ENCODE data around the gene NECTIN4.

NECTIN4 gene

DNA sequence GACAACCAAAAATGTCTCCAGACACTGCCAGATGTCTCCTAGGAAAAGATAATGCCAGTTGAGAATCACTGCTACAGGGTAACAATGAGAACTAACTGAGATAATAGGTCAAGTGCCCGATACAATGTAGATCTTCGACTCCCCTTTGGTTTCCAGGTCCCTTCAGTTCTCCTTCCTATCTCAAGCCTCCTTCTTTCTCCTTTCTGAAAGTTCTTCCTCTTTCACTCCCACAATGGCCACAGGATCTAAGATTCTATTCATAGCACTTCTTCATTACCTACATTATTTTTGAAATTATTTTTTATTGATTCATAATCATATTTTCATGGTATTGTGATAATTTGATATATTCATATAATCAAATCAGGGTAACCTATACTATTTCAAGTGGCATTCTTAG, 22.2 kb upstream of the NECTIN4 start:
- TF ChIP-seq, protein P1, sequence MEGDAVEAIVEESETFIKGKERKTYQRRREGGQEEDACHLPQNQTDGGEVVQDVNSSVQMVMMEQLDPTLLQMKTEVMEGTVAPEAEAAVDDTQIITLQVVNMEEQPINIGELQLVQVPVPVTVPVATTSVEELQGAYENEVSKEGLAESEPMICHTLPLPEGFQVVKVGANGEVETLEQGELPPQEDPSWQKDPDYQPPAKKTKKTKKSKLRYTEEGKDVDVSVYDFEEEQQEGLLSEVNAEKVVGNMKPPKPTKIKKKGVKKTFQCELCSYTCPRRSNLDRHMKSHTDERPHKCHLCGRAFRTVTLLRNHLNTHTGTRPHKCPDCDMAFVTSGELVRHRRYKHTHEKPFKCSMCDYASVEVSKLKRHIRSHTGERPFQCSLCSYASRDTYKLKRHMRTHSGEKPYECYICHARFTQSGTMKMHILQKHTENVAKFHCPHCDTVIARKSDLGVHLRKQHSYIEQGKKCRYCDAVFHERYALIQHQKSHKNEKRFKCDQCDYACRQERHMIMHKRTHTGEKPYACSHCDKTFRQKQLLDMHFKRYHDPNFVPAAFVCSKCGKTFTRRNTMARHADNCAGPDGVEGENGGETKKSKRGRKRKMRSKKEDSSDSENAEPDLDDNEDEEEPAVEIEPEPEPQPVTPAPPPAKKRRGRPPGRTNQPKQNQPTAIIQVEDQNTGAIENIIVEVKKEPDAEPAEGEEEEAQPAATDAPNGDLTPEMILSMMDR (IDR thresholded peaks at IDR 0.05; ENCODE audit: insufficient read depth, low read length, poor library complexity, severe bottlenecking): no peak
- no peak for TF ChIP-seq EZH2phosphoT487 (conservative IDR thresholded peaks at IDR 0.05; ENCODE audit: low read length)
- Histone ChIP-seq H4K20me1 (ENCODE audit: low read depth, low read length) (peaks cover 16% of the 10 kb centered on the region; the same call in 1 of the 2 replicates), H3K79me2 (ENCODE audit: insufficient read depth, low read length) (peaks cover 94% of the 10 kb centered on the region), H3K9me2 (replicated peaks; ENCODE audit: insufficient read depth, low read length) (no peaks in the 10 kb centered on the region), H3K9ac (ENCODE audit: low read length) (no peak overlapping the region), H3K27me3 (ENCODE audit: low read length) (no peaks in the 10 kb centered on the region), H3K4me2 (ENCODE audit: low read depth, low read length, poor library complexity, severe bottlenecking) (no peak overlapping the region), H3K9me3 (ENCODE audit: insufficient read depth, low read length) (no peaks in the 10 kb centered on the region), H3K4me3 (ENCODE audit: insufficient read depth, low read length, poor library complexity, severe bottlenecking) (no peak overlapping the region), H2AFZ (ENCODE audit: low read depth, low read length, severe bottlenecking) (no peak overlapping the region), H3K27ac (ENCODE audit: low read depth, low read length) (no peak overlapping the region), H3K36me3 (ENCODE audit: low read length) (peaks cover 11% of the 10 kb centered on the region; the same call in 1 of the 2 replicates), H3F3A (ENCODE audit: insufficient read depth) (peaks cover 8% of the 10 kb centered on the region; the same call in 1 of the 2 replicates)

- H3K9ac ChIP-seq (ENCODE audit: low read length): no peak overlapping the region
- H3F3A ChIP-seq (ENCODE audit: insufficient read depth): peaks cover 8% of the 10 kb centered on the region; the same call in 1 of the 2 replicates
- H2AFZ ChIP-seq (ENCODE audit: low read depth, low read length, severe bottlenecking): no peak overlapping the region
- TF ChIP-seq, protein P1 (IDR thresholded peaks at IDR 0.05; ENCODE audit: insufficient read depth, low read length, poor library complexity, severe bottlenecking): no peak
- TF ChIP-seq EZH2phosphoT487 (conservative IDR thresholded peaks at IDR 0.05; ENCODE audit: low read length): no peak
- H3K79me2 ChIP-seq (ENCODE audit: insufficient read depth, low read length): peaks cover 94% of the 10 kb centered on the region
- no peak overlapping the region for H3K27ac ChIP-seq (ENCODE audit: low read depth, low read length)
- peaks cover 16% of the 10 kb centered on the region; the same call in 1 of the 2 replicates for H4K20me1 ChIP-seq (ENCODE audit: low read depth, low read length)
- H3K27me3 ChIP-seq (ENCODE audit: low read length): no peaks in the 10 kb centered on the region
- no peak overlapping the region for H3K4me3 ChIP-seq (ENCODE audit: insufficient read depth, low read length, poor library complexity, severe bottlenecking)
- H3K9me2 ChIP-seq (replicated peaks; ENCODE audit: insufficient read depth, low read length): no peaks in the 10 kb centered on the region
- no peaks in the 10 kb centered on the region for H3K9me3 ChIP-seq (ENCODE audit: insufficient read depth, low read length)
- peaks cover 11% of the 10 kb centered on the region; the same call in 1 of the 2 replicates for H3K36me3 ChIP-seq (ENCODE audit: low read length)
- no peak overlapping the region for H3K4me2 ChIP-seq (ENCODE audit: low read depth, low read length, poor library complexity, severe bottlenecking)
These were observed 21.8 kb upstream of the NECTIN4 start for GRCh38 chr1:161111117-161111516.

GRCh38 chr1:161106431-161106830, 17.1 kb upstream of the NECTIN4 start:
- peaks cover 11% of the 10 kb centered on the region; the same call in 1 of the 2 replicates for H3K36me3 ChIP-seq (ENCODE audit: low read length)
- H3K79me2 ChIP-seq (ENCODE audit: insufficient read depth, low read length): peaks cover 72% of the 10 kb centered on the region

More at GRCh38 chr1:161106431-161106830, 17.1 kb upstream of the NECTIN4 start:
- no peak for TF ChIP-seq EZH2phosphoT487 (conservative IDR thresholded peaks at IDR 0.05; ENCODE audit: low read length)
- TF ChIP-seq, protein P1 (IDR thresholded peaks at IDR 0.05; ENCODE audit: insufficient read depth, low read length, poor library complexity, severe bottlenecking): no peak
- H3K9me2 ChIP-seq (replicated peaks; ENCODE audit: insufficient read depth, low read length): no peaks in the 10 kb centered on the region
- H2AFZ ChIP-seq (ENCODE audit: low read depth, low read length, severe bottlenecking): no peak overlapping the region
- no peak overlapping the region for H3K4me2 ChIP-seq (ENCODE audit: low read depth, low read length, poor library complexity, severe bottlenecking)
- peaks cover 7% of the 10 kb centered on the region; the same call in 1 of the 2 replicates for H4K20me1 ChIP-seq (ENCODE audit: low read depth, low read length)
- peaks cover 8% of the 10 kb centered on the region; the same call in 1 of the 2 replicates for H3F3A ChIP-seq (ENCODE audit: insufficient read depth)
- H3K27ac ChIP-seq (ENCODE audit: low read depth, low read length): no peak overlapping the region
- no peak overlapping the region for H3K9ac ChIP-seq (ENCODE audit: low read length)
- H3K9me3 ChIP-seq (ENCODE audit: insufficient read depth, low read length): no peaks in the 10 kb centered on the region
- H3K4me3 ChIP-seq (ENCODE audit: insufficient read depth, low read length, poor library complexity, severe bottlenecking): no peak overlapping the region
- H3K27me3 ChIP-seq (ENCODE audit: low read length): no peaks in the 10 kb centered on the region
